ENCODE results near the gene FGF18. TPM values are rescaled to one million over a fixed set of nuclear protein-coding genes. Genes with fewer than 3 reads are reported as not detected.

The FGF18 gene
- total and polyA plus RNA-seq, 2 donors (not counting 3 experiments of a cell fraction or from before 2014, with no cell fraction given), result 0.04 to 0.27 TPM

DNA sequence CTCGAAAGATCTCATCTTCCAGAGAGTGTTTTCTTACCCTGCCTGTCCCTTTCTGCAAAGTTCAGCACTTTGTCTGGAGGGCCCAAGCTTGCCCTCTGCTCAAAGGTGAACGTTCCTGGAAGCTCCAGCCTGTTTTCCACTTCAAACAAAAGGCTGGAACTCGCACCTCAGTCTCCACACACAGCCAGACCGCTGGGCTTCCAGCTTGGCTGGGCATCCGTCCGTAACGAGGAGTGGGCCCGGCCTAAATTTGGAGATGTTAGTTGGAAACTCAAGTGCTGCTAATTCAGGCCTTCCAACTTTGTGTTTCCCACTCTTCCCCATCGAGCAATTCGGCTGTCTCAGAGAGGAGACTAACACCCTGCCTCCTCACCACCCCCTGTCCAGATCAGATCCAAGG lies 35.1 kb downstream of the FGF18 start:
- no peak overlapping the region for H3K4me3 ChIP-seq (replicated peaks in 1 of 3; ENCODE audit: insufficient read depth in 1 of 3, low read depth in 1 of 3, low read length in 3 of 3)
- H3K27me3 ChIP-seq (ENCODE audit: control insufficient read depth in 2 of 2, insufficient read depth in 2 of 2, low read length in 2 of 2), result peaks cover 0 to 2% of the 10 kb centered on the region in 2 experiments
- no peak overlapping the region for H3K4me2 ChIP-seq (ENCODE audit: insufficient read depth, low read length)
- dilution Hi-C loops (cut with MboI; ENCODE audit: extremely low pct_ligation_motif_present, low sequenced_read_pairs) (no loop called here), intact Hi-C loops (cut with micrococcal nuclease) (no loop called here)
- no peak for DNase-seq (ENCODE audit: low read depth, low spot score)
- H3K9me1 ChIP-seq (replicated peaks; ENCODE audit: control insufficient read depth, extremely low read depth, insufficient read depth, low read length), result no peaks in the 10 kb centered on the region
- no peak overlapping the region for H2AFZ ChIP-seq (ENCODE audit: low read depth, low read length)
- no peaks in the 10 kb centered on the region for H3K79me2 ChIP-seq (ENCODE audit: control insufficient read depth, insufficient read depth, low read length)
- peaks cover 13% of the 10 kb centered on the region for H3K4me1 ChIP-seq (ENCODE audit: control insufficient read depth, extremely low read depth, insufficient read depth, low read length)
- no peak overlapping the region for H3K9ac ChIP-seq (replicated peaks; ENCODE audit: extremely low read depth, insufficient read depth, low read length)
- FAIRE-seq, result no peak
- H4K20me1 ChIP-seq (replicated peaks; ENCODE audit: control insufficient read depth, extremely low read depth, insufficient read depth, low read length), result no peaks in the 10 kb centered on the region
- no peaks in the 10 kb centered on the region for H3K36me3 ChIP-seq (ENCODE audit: control insufficient read depth in 2 of 2, extremely low read depth in 1 of 2, insufficient read depth in 2 of 2, low read length in 2 of 2)
- TF ChIP-seq POLR2AphosphoS5 (IDR thresholded peaks at IDR 0.05; ENCODE audit: insufficient read depth, low read depth, low read length) (no peak), POLR2A (IDR thresholded peaks at IDR 0.05; ENCODE audit: low read depth, low read length) (no peak), FOS (IDR thresholded peaks at IDR 0.05; ENCODE audit: borderline replicate concordance, insufficient read depth, low read length) (no peak), GATA2 (IDR thresholded peaks at IDR 0.05; ENCODE audit: insufficient read depth, insufficient read length, low read depth, low read length) (no peak), JUN (IDR thresholded peaks at IDR 0.05; ENCODE audit: borderline replicate concordance, insufficient read depth, insufficient read length, low read depth) (no peak), MYC (IDR thresholded peaks at IDR 0.05; ENCODE audit: low read depth, low read length) (no peak), CTCF (IDR thresholded peaks at IDR 0.05; ENCODE audit: extremely low read depth in 1 of 2, insufficient read depth in 1 of 2, low read depth in 1 of 2, low read length in 2 of 2) (no peak), EZH2 (IDR thresholded peaks at IDR 0.05; ENCODE audit: borderline replicate concordance, low read depth, low read length, severe bottlenecking) (no peak)
- TF ChIP-seq, protein P1, sequence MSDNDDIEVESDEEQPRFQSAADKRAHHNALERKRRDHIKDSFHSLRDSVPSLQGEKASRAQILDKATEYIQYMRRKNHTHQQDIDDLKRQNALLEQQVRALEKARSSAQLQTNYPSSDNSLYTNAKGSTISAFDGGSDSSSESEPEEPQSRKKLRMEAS (IDR thresholded peaks at IDR 0.05; ENCODE audit: insufficient read depth, insufficient read length), result no peak
- H3K9me3 ChIP-seq (replicated peaks; ENCODE audit: control insufficient read depth, insufficient read depth, low read length), result no peaks in the 10 kb centered on the region
- CTCF ChIA-PET, result interaction anchor here (0.7 to 1.8 kb wide), 5 partner anchors 9 to 49 kb away, joined by 3 to 7 read pairs (median 3); no protein-coding TSS in a partner anchor
- POLR2A ChIA-PET, result no interaction called here
- BruUV-seq (replicated peaks), result no TSS peak
- no peak overlapping the region for H3K27ac ChIP-seq (ENCODE audit: insufficient read depth, low read depth, low read length)

Data from endothelial cell of umbilical vein (primary cell).